ENCODE measurements around the gene PHF21B. TPM values are rescaled to one million over a fixed set of nuclear protein-coding genes. Genes with fewer than 3 reads are reported as not detected.
A peak's percentile ranks its signal among the peaks of the same experiment; 100 is the strongest.
"Not testable (repeated sequence)": the region's sequence is repeated elsewhere in the genome, so short reads cannot be mapped to it uniquely, and the experiment has no call there.

The PHF21B gene
- total RNA-seq, 1 donor from 2014 or later, result 19.0 TPM

DNA sequence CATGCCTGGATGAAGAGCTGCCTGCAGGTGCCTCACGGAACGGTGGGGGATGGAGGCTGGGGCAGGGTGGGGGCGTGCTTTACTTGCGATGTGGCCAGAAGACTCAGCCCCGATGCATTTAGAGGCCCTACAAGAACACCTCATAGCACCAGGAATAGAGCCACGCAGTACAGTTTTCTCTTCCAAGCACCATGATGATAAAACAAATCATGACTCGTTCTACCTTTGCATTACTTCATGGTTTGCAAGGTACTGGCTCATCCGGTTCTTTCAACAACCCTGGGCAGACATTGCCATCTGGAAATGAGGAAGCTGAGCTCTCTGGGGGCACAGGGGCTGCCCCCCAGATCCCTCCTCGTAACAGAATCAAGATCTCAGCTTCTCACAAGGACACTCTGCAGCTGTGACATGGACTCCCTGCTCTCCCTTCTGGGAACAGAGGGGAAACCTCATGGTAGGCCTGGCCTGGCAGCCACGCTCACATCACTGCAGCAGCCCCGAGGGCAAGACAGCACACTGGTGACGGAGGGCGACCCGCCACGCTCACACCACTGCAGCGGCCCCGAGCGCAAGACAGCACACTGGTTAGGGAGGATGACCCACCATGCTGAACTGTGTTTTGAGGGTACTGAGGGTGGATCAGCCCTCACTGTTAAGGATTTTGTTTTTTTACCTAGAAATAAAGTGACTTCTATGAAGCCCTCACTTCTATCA lies 46.9 kb downstream of the PHF21B start:
- H3K4me1 Mint-ChIP-seq (ENCODE audit: unreplicated experiment), result peaks cover 9% of the 10 kb centered on the region

DNA sequence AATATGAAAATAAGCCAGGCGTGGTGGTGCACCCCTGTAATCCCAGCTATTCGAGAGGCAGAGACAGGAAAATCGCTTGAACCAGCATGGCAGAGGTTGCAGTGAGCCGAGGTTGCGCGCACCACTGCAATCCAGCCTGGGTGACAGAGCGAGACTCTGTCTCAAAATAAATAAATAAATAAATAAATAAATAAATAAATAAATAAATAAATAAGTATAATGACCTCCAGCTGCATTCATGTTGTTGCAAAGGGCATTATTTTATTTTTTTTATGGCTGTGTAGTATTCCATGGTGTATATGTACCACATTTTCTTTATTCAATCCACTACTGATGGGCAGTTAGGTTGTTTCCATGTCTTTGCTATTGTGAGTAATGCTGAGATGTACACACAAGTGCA lies 48.1 kb downstream of the PHF21B start:
- not testable (repeated sequence) for H3K4me3 Mint-ChIP-seq, H3K27me3 Mint-ChIP-seq
- H3K4me1 Mint-ChIP-seq (ENCODE audit: unreplicated experiment), result peaks cover 18% of the 10 kb centered on the region

More for the DNA sequence above, 46.9 kb downstream of the PHF21B start:
- Mint-ChIP-seq H3K27me3 (no peaks in the 10 kb centered on the region), H3K27ac (no peak overlapping the region), H3K36me3 (peaks cover 4% of the 10 kb centered on the region), H3K4me3 (no peak overlapping the region), H3K9me3 (no peaks in the 10 kb centered on the region)
- TF ChIP-seq, protein P1, sequence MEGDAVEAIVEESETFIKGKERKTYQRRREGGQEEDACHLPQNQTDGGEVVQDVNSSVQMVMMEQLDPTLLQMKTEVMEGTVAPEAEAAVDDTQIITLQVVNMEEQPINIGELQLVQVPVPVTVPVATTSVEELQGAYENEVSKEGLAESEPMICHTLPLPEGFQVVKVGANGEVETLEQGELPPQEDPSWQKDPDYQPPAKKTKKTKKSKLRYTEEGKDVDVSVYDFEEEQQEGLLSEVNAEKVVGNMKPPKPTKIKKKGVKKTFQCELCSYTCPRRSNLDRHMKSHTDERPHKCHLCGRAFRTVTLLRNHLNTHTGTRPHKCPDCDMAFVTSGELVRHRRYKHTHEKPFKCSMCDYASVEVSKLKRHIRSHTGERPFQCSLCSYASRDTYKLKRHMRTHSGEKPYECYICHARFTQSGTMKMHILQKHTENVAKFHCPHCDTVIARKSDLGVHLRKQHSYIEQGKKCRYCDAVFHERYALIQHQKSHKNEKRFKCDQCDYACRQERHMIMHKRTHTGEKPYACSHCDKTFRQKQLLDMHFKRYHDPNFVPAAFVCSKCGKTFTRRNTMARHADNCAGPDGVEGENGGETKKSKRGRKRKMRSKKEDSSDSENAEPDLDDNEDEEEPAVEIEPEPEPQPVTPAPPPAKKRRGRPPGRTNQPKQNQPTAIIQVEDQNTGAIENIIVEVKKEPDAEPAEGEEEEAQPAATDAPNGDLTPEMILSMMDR (conservative IDR thresholded peaks at IDR 0.05), result no peak
- DNase-seq (ENCODE audit: extremely low spot score, unreplicated experiment), result no peak

DNA sequence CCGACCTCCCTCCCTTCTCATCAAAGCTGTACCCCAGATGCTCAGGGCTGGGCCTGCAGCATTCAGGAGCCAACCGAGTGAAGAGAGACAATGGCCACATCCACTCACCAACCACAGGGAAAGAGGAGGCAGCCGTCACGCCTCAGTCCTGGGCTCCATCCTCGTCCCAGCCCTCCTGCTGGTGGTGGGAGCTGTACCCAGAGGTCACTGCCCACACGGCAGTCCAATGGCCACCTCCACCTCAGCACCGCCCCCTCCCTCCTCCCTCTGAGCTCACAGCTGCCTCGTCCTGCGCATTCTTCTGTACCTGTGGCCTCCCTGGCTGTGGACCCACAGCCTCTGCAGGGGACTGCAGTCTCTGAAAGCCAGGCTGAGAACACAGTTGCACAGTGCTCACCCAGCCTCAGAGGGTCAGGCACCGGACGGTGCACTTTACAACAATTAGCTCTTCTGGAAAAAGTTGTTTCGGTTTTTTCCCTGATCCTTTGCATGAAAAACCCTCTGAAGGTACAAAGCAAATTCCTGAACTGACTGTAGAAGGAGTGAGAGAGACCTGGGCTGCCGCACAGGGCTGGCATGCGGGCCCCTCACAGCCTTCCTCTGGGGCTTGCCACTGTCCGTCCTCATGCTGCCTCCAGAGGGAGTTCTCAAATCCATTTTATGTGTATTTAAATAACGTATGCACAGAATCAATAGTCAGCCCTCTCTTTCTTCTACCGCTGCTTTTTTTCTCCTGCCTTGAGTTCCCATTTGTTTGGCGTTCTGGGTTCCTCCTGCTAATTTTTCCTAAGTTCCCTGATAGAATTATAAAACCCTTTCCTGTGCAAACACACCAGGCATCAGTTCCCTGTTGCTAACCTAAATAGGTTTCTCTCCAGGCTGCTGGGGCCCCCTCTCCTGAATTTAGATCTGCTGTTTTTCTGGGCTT lies 52.7 kb downstream of the PHF21B start:
- H3K4me1 Mint-ChIP-seq (ENCODE audit: unreplicated experiment), result peaks cover 20% of the 10 kb centered on the region
- TF ChIP-seq, protein P1 (conservative IDR thresholded peaks at IDR 0.05), result peak; percentile 63
- peaks cover 4% of the 10 kb centered on the region for H3K36me3 Mint-ChIP-seq
- no peak for DNase-seq (ENCODE audit: extremely low spot score, unreplicated experiment)
- H3K27ac Mint-ChIP-seq, result peak overlapping the region; percentile 38
- H3K27me3 Mint-ChIP-seq, result peaks cover 8% of the 10 kb centered on the region
- no peaks in the 10 kb centered on the region for H3K9me3 Mint-ChIP-seq
- H3K4me3 Mint-ChIP-seq, result no peak overlapping the region

More for the DNA sequence above, 48.1 kb downstream of the PHF21B start:
- not testable (repeated sequence) for H3K9me3 Mint-ChIP-seq; DNase-seq (ENCODE audit: extremely low spot score, unreplicated experiment); H3K27ac Mint-ChIP-seq; H3K36me3 Mint-ChIP-seq

DNA sequence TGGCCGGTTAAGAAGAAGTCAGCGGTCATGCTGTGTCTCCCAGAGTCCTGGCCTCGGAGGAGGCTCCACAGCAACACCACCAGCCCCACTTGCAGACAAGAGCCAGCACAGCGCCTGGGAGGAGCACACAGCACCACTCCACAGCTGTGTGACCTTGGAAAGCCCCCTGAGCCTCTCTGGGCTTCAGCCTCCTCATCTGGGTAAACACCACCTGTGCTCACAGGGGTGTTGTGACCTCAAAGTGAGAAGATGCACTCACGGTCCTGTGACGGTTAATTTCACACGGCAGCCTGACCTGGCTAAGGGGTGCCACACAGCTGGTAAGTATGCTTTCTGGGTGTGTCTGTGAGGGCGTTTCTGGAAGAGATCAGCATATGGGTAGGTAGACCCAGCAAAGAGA lies 54.7 kb downstream of the PHF21B start:
- H3K4me1 Mint-ChIP-seq (ENCODE audit: unreplicated experiment), result peaks cover 20% of the 10 kb centered on the region
- no peaks in the 10 kb centered on the region for H3K9me3 Mint-ChIP-seq
- TF ChIP-seq, protein P1 (conservative IDR thresholded peaks at IDR 0.05), result no peak
- peaks cover 7% of the 10 kb centered on the region for H3K36me3 Mint-ChIP-seq
- no peak overlapping the region for H3K27ac Mint-ChIP-seq
- H3K4me3 Mint-ChIP-seq, result no peak overlapping the region
- no peak for DNase-seq (ENCODE audit: extremely low spot score, unreplicated experiment)
- H3K27me3 Mint-ChIP-seq, result peaks cover 8% of the 10 kb centered on the region

DNA sequence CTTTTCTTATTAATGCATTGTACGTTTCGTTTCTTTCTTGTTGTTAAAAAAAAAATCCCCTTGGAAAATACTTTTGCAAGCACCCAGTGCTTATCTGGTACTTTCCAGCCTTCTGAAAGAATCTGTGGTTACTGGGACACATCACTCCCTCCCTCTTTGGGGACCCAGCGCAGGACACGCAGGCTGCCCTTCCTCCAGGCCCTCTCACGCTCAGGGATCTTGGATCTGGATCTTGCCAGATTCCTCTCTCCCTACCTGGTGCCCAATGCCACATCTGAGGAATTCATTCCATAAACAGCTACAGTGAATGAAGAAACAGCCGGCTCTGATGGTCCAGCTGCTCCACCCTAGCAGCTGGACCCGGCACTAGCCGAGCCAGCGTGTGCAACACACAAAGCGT lies 55.7 kb downstream of the PHF21B start:
- Mint-ChIP-seq H3K36me3 (peaks cover 3% of the 10 kb centered on the region), H3K27ac (no peak overlapping the region), H3K4me1 (ENCODE audit: unreplicated experiment) (peaks cover 20% of the 10 kb centered on the region), H3K9me3 (no peaks in the 10 kb centered on the region), H3K27me3 (peaks cover 8% of the 10 kb centered on the region), H3K4me3 (no peak overlapping the region)
- DNase-seq (ENCODE audit: extremely low spot score, unreplicated experiment), result no peak
- TF ChIP-seq, protein P1 (conservative IDR thresholded peaks at IDR 0.05), result no peak
